Measurements from ENCODE around the gene DTNB.

Gene DTNB

GRCh38 chr2:25378731-25379490 lies 294.5 kb downstream of the DTNB start:
- no peak for DNase-seq

- DNase-seq = no peak
Observed at GRCh38 chr2:25377822-25378421, 295.5 kb downstream of the DTNB start.

GRCh38 chr2:25376750-25377621 lies 296.4 kb downstream of the DTNB start:
- peak; percentile 83 for DNase-seq

GRCh38 chr2:25375989-25376545 lies 297.3 kb downstream of the DTNB start:
- DNase-seq = no peak

GRCh38 chr2:25375371-25375988 lies 297.9 kb downstream of the DTNB start:
- no peak for DNase-seq

- DNase-seq = no peak
Observed at GRCh38 chr2:25374827-25375226, 298.6 kb downstream of the DTNB start.

GRCh38 chr2:25374411-25374810 lies 299.0 kb downstream of the DTNB start:
- no peak for DNase-seq

- DNase-seq = no peak
Observed at GRCh38 chr2:25373269-25373981, 300.0 kb downstream of the DTNB start.

GRCh38 chr2:25372405-25373268 lies 300.7 kb downstream of the DTNB start:
- DNase-seq = no peak

GRCh38 chr2:25371253-25372241 lies 301.8 kb downstream of the DTNB start:
- no peak for DNase-seq

GRCh38 chr2:25369876-25370275 lies 303.5 kb downstream of the DTNB start:
- no peak for DNase-seq

- DNase-seq = no peak
Observed at GRCh38 chr2:25369439-25369838, 303.9 kb downstream of the DTNB start.

GRCh38 chr2:25368660-25369059 lies 304.7 kb downstream of the DTNB start:
- DNase-seq = no peak

- DNase-seq = no peak
Observed at GRCh38 chr2:25367296-25367695, 306.1 kb downstream of the DTNB start.

- DNase-seq = no peak
Observed at GRCh38 chr2:25366629-25367028, 306.7 kb downstream of the DTNB start.

GRCh38 chr2:25365241-25365640 lies 308.1 kb downstream of the DTNB start:
- DNase-seq = no peak

- no peak for DNase-seq
Observed at GRCh38 chr2:25363733-25364132, 309.6 kb downstream of the DTNB start.

- no peak for DNase-seq
Observed at GRCh38 chr2:25362434-25363145, 310.8 kb downstream of the DTNB start.

- DNase-seq = peak; percentile 67
Observed at GRCh38 chr2:25362049-25362433, 311.3 kb downstream of the DTNB start.
